Breast epithelium (tissue), 4 donors: ENCODE data around the gene ZNF627. TPM values are rescaled to one million over a fixed set of nuclear protein-coding genes. Genes with fewer than 3 reads are reported as not detected.

Experiments used
- DNase-seq, 2 donors: peaks; one replicate each; pipeline ENCODE4 v3.0.0-alpha.2; 2019; ENCODE audit warnings: low spot score in 2 of 2
- H3K27ac ChIP-seq, 2 donors: fragments of 200-600 bp; sonication (generic) in 1 of 2; one replicate each; pipeline ENCODE4 v1.5.1; 2016 to 2019; ENCODE audit warnings: mild to moderate bottlenecking in 1 of 2
- H3K27me3 ChIP-seq, 2 donors: fragments of 200-600 bp; sonication (generic) in 1 of 2; one replicate each; pipeline versions ENCODE4 v1.5.1 to v1.6.0; 2017 to 2019; ENCODE audit warnings: control low read depth in 1 of 2, mild to moderate bottlenecking in 1 of 2
- H3K36me3 ChIP-seq: fragments of 200-600 bp; one replicate; pipeline ENCODE4 v1.5.1; 2019
- H3K4me1 ChIP-seq, 2 donors: fragments of 200-600 bp; sonication (generic); one replicate each; pipeline ENCODE4 v1.5.1; 2016 to 2019; ENCODE audit warnings: control low read depth in 1 of 2
- H3K4me3 ChIP-seq, 3 donors: fragments of 200-600 bp; sonication (generic); 1 replicate in 2 of 3; 2 replicates in 1 of 3; pipeline ENCODE4 v1.5.1; 2016 to 2019; ENCODE audit warnings: mild to moderate bottlenecking in 3 of 3, moderate library complexity in 2 of 3
- H3K9me3 ChIP-seq, 2 donors: fragments of 200-600 bp; sonication (generic) in 1 of 2; one replicate each; pipeline ENCODE4 v1.5.1; 2016 to 2019; ENCODE audit warnings: control low read depth in 1 of 2
- CTCF ChIP-seq, 3 donors: fragments of 450-650 bp; IDR thresholded peaks; one replicate each; pipeline ENCODE4 v1.5.1; 2016 to 2017; ENCODE audit warnings: antibody characterized with exemption in 3 of 3, mild to moderate bottlenecking in 3 of 3, moderate library complexity in 3 of 3
- POLR2A ChIP-seq: fragments of 450-650 bp; IDR thresholded peaks from one replicate; pipeline ENCODE4 v1.6.1; 2016; ENCODE audit warnings: antibody characterized with exemption, mild to moderate bottlenecking, moderate library complexity
- POLR2AphosphoS5 ChIP-seq, 3 donors: sonication (generic); formaldehyde crosslinking; IDR thresholded peaks; one replicate each; pipeline ENCODE4 v1.6.1; 2017; ENCODE audit warnings: antibody characterized with exemption in 3 of 3
- intact Hi-C: fragments of 100-400 bp; cut with DNase I; formaldehyde crosslinking; loops from one replicate; pipeline ENCODE4 v1.15.1; 2023; ENCODE audit warnings: low total_unique reads
- total RNA-seq, 3 donors: library from RNA; depleted of rRNA; stranded (reverse); fragments of >200 nt; gene quantifications; one replicate each; pipeline ENCODE4 v1.1.0, GENCODE V29; 2016

The ZNF627 gene
- total RNA-seq, 3 donors from 2014 or later = 8.5 to 35.4 (median 23.3) TPM

- H3K4me1 ChIP-seq = no peaks in the 10 kb centered on the region
- H3K9me3 ChIP-seq = no peaks in the 10 kb centered on the region
- H3K27me3 ChIP-seq = no peaks in the 10 kb centered on the region
- no peak for TF ChIP-seq POLR2AphosphoS5 (IDR thresholded peaks at IDR 0.05)
- TF ChIP-seq POLR2A = no peak
- no peak for TF ChIP-seq CTCF (IDR thresholded peaks at IDR 0.05)
- intact Hi-C loops = no loop called here
- H3K4me3 ChIP-seq = peak within 1 kb of the TSS; percentile 36 to 64 (median 57)
- DNase-seq = no peak
- H3K27ac ChIP-seq = peak within 1 kb of the TSS; percentile 68 to 81
- H3K36me3 ChIP-seq = no peaks in the 10 kb centered on the region
Measured at GRCh38 chr19:11577451-11578257, 19.6 kb upstream of the ZNF627 start, which contains the start of gene ACP5. Gene ACP5, minus strand, starts transcription at chr19:11577645. Its CDS starts 328 bp downstream, at chr19:11577317.

- intact Hi-C loops = no loop called here
- Histone ChIP-seq H3K4me1 (no peaks in the 10 kb centered on the region), H3K4me3 (peak overlapping the region; percentile 36 to 64 (median 57)), H3K36me3 (no peaks in the 10 kb centered on the region), H3K9me3 (no peaks in the 10 kb centered on the region), H3K27me3 (no peaks in the 10 kb centered on the region), H3K27ac (peak overlapping the region; percentile 68 to 81)
- no peak for TF ChIP-seq POLR2AphosphoS5 (IDR thresholded peaks at IDR 0.05)
- TF ChIP-seq CTCF (IDR thresholded peaks at IDR 0.05) = no peak
- no peak for TF ChIP-seq POLR2A
- peak in 1 of 2 donors; percentile 32 for DNase-seq
Measured at GRCh38 chr19:11578258-11579142, 18.8 kb upstream of the ZNF627 start.

- intact Hi-C loops = no loop called here
- H3K27me3 ChIP-seq = no peaks in the 10 kb centered on the region
- no peak for DNase-seq
- TF ChIP-seq POLR2A (no peak), CTCF (IDR thresholded peaks at IDR 0.05) (no peak), POLR2AphosphoS5 (IDR thresholded peaks at IDR 0.05) (no peak)
- H3K27ac ChIP-seq = no peak overlapping the region
- no peaks in the 10 kb centered on the region for H3K36me3 ChIP-seq
- no peaks in the 10 kb centered on the region for H3K9me3 ChIP-seq
- H3K4me3 ChIP-seq = no peak overlapping the region
- no peaks in the 10 kb centered on the region for H3K4me1 ChIP-seq
Measured at GRCh38 chr19:11580116-11580515, 17.2 kb upstream of the ZNF627 start.

GRCh38 chr19:11581740-11582139 is 15.5 kb upstream of the ZNF627 start:
- intact Hi-C loops = no loop called here
- no peaks in the 10 kb centered on the region for H3K36me3 ChIP-seq
- no peaks in the 10 kb centered on the region for H3K27me3 ChIP-seq
- no peak for DNase-seq
- H3K4me1 ChIP-seq = no peaks in the 10 kb centered on the region
- no peaks in the 10 kb centered on the region for H3K9me3 ChIP-seq
- no peak overlapping the region for H3K4me3 ChIP-seq
- H3K27ac ChIP-seq = peak overlapping the region; percentile 37 to 75
- TF ChIP-seq POLR2A (no peak), CTCF (IDR thresholded peaks at IDR 0.05) (no peak), POLR2AphosphoS5 (IDR thresholded peaks at IDR 0.05) (no peak)
